Keratinocyte (primary cell): ENCODE measurements around the gene TRIP6.

Experiments used
- EZH2 ChIP-seq: IDR thresholded peaks from one replicate; pipeline ENCODE4 v1.6.1; 2012; ENCODE audit warnings: inconsistent platforms, mild to moderate bottlenecking, low read length, moderate library complexity
- TF ChIP-seq, protein P1 (sequence below), 3 experiments: IDR thresholded peaks in 1 of 3; conservative IDR thresholded peaks in 1 of 3; optimal IDR thresholded peaks in 1 of 3; 2 replicates in 2 of 3; 3 replicates in 1 of 3; pipeline versions ENCODE3 to v1.5.1; 2011; ENCODE audit warnings: low read length in 3 of 3, mild to moderate bottlenecking in 3 of 3, moderate library complexity in 2 of 3, control low read depth in 1 of 3, inconsistent platforms in 1 of 3; ENCODE audit not compliant: insufficient read depth in 2 of 3; ENCODE audit errors: extremely low read depth in 1 of 3

DNA sequence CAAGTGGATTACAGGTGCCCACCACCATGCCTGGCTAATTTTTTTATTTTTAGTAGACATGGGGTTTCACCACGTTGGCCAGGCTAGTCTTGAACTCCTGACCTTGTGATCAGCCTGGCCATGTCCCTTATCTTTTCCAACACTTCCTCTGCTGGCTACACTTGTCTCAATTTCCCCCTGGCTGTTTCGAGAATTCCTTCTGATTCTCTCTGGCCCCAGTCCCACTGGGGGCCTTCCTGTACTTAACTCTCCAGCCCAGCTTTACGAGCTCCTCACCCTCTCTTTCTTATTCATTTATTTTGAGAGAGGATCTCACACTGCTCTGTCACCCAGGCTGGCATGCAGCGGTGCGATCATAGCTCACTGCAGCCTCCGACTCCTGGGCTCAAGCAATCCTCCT is 48.4 kb upstream of the TRIP6 start:
- TF ChIP-seq, protein P1, sequence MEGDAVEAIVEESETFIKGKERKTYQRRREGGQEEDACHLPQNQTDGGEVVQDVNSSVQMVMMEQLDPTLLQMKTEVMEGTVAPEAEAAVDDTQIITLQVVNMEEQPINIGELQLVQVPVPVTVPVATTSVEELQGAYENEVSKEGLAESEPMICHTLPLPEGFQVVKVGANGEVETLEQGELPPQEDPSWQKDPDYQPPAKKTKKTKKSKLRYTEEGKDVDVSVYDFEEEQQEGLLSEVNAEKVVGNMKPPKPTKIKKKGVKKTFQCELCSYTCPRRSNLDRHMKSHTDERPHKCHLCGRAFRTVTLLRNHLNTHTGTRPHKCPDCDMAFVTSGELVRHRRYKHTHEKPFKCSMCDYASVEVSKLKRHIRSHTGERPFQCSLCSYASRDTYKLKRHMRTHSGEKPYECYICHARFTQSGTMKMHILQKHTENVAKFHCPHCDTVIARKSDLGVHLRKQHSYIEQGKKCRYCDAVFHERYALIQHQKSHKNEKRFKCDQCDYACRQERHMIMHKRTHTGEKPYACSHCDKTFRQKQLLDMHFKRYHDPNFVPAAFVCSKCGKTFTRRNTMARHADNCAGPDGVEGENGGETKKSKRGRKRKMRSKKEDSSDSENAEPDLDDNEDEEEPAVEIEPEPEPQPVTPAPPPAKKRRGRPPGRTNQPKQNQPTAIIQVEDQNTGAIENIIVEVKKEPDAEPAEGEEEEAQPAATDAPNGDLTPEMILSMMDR (optimal IDR thresholded peaks at IDR 0.05 in 1 of 3, IDR thresholded peaks at IDR 0.05 in 1 of 3, conservative IDR thresholded peaks at IDR 0.05 in 1 of 3; ENCODE audit: extremely low read depth in 1 of 3, insufficient read depth in 2 of 3, low read length in 3 of 3) = no peak
- no peak for TF ChIP-seq EZH2
